ENCODE measurements around the gene OR8B4.
"Not testable (repeated sequence)": the region's sequence is repeated elsewhere in the genome, so short reads cannot be mapped to it uniquely, and the experiment has no call there.

Gene OR8B4, protein sequence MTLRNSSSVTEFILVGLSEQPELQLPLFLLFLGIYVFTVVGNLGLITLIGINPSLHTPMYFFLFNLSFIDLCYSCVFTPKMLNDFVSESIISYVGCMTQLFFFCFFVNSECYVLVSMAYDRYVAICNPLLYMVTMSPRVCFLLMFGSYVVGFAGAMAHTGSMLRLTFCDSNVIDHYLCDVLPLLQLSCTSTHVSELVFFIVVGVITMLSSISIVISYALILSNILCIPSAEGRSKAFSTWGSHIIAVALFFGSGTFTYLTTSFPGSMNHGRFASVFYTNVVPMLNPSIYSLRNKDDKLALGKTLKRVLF

DNA sequence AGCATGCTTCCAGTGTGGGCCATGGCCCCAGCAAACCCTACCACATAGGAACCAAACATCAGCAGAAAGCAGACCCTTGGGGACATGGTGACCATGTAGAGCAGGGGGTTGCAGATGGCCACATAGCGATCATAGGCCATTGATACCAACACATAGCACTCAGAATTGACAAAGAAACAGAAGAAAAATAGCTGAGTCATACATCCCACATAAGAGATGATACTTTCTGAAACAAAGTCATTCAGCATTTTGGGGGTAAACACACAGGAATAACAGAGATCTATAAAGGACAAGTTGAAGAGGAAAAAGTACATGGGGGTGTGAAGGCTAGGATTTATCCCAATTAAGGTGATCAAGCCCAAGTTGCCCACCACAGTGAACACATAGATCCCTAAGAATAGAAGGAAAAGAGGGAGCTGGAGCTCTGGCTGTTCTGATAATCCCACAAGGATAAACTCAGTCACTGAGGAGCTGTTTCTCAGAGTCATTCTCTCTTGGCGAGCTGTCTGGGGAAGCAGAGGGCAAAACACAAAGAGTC is at the start of gene OR8B4:
Gene OR8B4 (minus strand): TSS at position 488 of the 538 bp plus-strand sequence. CDS start 0 bp downstream, at position 488.
- no peak for DNase-seq (ENCODE audit: low spot score)

DNA sequence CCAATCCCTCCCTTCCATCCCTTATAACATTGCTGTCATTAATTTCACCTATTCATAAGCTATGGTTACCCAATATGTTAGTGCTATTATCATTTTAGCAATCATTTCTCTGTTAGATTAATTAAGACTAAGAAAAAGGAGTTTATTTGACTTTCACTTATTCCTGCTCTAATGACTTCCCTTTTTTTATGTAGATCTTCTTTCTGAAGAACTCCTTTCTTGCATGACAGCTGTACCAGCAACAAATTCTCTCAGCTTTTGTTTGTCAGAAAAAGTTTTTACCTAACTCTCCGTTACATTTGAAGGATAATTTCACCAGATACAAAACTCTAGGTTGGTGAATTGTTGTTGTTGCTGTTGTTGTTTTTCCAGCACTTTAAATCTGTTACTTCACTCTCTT is 49.4 kb upstream of the OR8B4 start:
- DNase-seq (ENCODE audit: low spot score) = no peak

DNA sequence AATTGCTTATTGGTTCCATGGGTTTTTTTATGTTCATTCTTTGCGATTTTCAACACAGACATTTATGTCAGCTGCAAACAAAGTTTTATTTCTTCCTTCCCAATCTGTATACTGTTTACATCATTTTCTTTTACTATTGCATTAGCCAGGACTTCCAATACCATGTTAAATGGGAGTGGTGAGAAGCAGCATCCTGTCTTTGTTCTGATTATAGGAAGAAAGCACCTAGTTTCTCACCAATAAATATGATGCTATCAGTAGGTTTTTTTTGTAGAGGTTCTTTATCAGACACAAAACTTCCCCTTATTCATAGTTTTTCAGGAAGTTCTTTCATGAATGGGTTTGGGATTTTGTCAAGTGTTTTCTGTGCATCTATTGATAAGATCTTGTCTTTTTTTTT is 48.8 kb upstream of the OR8B4 start:
- no peak for DNase-seq (ENCODE audit: low spot score)

DNA sequence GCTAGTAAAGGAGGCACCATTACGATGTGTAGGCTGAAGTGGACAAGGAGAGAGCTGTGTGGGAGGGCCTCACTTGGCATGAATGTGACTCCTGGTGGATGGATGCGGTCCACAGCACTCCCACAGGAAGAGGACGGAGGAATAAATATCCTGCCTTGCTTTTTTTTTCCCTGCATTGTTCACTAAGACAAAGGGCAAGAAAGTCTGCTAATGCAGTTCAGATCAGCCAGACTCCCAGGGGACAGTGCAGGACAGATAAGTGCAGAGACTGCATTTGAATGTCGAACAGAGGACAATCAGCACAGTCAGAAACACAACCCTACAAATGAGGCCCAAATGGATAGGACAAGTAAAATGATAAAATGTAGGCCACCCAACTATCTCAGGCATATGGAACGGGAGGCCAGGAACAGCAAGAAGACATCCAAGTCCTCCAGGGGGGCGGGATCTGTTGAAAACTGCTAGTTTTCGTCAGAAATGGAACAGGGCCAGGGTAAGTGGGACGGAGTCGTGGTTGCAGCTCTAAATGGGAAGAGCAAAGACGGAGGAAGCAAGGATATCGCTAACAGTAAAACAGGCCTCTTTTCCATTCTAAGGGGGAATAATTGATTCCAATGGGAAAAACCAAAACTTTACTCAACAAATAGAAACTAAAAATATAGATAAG is 46.0 kb upstream of the OR8B4 start:
- no peak for DNase-seq (ENCODE audit: low spot score)

DNA sequence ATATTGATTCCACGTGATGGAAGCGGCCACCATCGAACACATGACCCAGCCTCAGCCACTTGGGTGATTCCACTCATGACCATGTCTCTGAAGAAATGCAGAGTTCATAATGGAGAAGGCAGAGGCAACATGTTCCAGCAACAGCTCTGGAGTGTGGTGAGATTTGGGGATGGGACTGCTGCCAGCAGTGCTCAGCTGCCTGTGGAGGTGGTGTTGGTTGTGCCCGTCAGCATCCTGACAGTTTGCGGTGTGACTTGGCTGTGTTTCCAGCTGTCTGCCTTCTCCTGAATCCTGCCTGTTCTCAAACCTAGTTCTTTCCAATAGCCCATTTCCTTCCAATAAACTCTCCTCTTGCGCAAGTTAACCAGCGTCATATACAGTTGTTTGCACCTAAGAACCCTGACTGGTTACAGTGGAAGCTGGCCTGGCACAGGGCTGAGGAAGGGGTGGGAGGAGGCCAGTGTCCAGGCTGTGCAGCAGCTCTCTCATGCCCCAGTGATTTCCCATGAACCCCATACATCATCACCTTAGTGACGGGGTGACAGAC is 42.8 kb upstream of the OR8B4 start:
- DNase-seq (ENCODE audit: low spot score) = no peak

DNA sequence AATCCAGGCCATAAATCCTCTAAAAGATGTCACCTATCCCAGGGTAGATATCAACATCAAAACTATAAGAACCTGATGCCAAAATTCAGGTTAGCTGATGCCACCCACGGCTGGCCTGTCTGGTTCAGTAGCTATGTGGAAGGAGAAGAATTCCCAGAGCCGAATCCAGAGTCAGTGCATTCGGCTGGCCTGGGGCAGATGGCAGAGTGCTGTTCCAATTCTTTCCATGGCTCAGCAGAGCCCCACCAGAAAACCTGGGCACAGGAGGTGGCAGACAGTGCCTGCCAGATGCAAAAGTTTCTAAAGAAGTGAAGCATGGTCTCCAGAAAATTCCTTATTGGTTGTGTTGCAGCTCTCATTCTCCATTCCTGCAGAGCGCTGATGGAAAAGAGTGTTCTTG is 40.7 kb upstream of the OR8B4 start:
- DNase-seq (ENCODE audit: low spot score) = no peak

DNA sequence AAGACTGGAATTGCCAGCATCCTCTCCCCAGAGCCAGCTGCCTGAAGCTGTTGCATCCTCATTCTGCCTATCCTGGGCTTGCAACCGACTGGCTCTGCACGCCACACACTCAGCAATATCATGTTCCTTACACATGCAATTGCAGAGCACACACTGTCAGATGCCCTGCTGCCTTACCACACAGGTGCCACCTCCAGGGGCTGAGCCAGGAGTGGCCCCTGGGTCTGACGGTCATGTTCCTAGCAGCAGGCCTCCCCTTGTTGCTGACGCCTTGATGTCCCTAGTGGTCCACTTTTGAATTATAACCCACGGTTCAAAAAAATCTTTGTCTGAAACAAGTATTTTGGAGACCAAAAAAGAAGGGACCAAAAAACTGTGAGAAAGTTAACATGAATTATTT is 39.3 kb upstream of the OR8B4 start:
- no peak for DNase-seq (ENCODE audit: low spot score)

DNA sequence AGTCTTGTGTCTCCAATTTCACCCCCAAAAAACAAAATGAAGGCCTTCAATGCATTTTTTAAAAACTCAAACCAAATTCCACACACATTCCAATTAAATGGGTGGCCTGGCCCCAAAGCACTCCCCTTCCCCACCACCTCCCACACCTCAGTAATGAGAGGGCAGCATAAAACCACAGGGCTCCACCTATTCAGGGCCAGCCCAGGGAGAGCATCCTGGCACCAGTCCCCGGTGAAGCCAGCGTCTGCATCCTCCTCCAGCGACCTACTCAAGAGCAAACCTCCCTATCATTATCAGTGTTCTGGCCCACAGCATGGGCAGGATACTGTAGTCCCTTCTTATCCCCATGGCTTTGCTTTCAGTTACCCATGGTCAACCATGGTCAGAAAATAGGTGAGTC is 38.7 kb upstream of the OR8B4 start:
- no peak for DNase-seq (ENCODE audit: low spot score)

DNA sequence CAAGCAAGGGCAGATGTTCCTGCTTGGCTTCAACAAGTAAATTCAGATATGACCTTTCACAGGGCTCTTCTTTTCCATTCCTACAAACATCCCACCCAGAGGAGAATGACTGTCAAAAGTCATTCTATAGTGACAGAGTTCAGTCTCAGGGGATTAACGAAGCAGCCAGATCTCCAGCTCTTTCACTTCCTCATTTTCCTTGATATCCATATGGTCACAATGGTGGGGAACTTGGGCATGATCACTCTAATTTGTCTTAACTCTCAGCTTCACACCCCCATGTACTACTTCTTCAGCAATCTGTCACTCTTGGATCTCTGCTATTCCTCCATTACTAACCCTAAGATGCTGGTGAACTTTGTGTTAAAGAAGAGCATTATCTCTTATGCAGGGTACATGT is 35.8 kb upstream of the OR8B4 start:
- no peak for DNase-seq (ENCODE audit: low spot score)

DNA sequence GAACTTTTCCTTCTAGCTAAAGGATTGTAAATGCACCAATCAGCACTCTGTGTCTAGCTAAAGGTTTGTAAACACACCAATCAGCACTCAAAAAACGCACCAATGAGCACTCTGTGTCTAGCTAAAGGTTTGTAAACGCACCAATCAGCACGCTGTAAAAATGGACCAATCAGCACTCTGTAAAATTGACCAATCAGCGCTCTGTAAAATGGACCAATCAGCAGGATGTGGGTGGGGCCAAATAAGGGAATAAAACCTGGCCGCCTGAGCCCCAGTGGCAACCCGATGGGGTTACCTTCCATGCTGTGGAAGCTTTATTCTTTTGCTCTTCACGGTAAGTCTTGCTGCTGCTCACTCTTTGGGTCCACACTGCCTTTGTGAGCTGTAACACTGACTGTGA is 34.7 kb upstream of the OR8B4 start:
- not testable (repeated sequence) for DNase-seq (ENCODE audit: low spot score)

DNA sequence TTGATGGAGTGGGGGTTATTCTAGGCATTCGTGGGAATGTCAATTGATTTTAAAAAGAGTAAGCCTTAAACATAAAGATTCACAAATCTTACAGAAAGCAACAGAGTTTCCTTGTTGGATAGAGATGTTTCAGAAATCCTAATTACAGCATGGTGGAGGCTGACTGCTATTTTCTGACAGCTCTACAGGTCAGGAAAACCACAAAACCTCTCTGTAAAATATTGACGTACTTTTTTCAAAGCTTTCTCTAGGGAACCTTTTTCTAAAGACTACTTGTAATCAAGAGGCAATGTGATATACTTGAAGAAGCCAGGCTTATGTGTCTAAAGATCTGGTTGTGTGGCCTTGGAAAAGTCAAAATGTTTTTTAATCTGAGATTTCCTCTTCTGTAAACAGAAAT is 29.9 kb upstream of the OR8B4 start:
- no peak for DNase-seq (ENCODE audit: low spot score)

DNA sequence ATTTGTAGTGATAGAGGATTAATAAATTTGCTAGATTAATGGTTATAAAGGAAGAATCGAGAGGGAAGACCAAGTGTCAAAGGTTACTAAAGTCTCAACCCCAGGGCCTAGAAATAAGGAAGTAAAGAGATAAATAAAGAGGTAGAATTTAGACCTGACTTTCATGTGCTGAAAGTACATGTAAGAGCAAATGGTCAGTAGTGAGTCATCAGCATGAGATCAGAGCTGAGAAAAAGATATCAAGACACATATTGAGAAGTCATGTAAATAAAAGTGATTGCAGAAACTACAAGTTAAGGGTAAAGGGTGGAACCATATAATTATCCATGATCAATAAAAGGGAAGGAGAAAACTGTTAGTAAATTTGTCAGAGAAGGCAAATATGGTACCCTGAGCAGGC is 22.2 kb upstream of the OR8B4 start:
- DNase-seq (ENCODE audit: low spot score) = no peak

DNA sequence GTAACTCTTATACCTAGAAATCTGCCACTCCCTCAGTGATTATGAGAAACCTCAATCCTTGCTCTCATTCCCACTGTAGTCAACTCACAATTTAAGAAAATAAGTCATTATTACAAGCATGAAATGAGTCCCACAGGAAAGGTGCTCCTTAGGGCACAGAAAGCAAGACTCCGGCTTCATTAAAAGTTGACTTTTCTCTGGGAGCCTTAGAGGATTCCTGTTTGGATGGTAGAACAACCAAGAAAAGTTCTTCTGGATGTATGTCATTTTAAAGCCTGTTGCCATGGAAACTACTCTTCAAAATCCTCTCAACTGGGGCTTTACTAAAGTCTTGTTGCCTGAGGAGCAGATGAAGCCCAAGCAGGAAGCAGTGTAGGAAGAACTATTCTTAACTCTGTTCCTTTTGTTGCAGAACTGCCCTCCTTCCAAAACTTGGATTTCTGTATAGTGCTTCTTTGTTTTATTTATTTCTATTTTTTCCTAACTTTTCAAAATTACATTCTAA is 21.0 kb upstream of the OR8B4 start, which contains the start of gene OR8B8:
Gene OR8B8 (minus strand): TSS at position 51 of the 505 bp plus-strand sequence. CDS start 4,611 bp downstream, outside the sequence.
- no peak for DNase-seq (ENCODE audit: low spot score)

DNA sequence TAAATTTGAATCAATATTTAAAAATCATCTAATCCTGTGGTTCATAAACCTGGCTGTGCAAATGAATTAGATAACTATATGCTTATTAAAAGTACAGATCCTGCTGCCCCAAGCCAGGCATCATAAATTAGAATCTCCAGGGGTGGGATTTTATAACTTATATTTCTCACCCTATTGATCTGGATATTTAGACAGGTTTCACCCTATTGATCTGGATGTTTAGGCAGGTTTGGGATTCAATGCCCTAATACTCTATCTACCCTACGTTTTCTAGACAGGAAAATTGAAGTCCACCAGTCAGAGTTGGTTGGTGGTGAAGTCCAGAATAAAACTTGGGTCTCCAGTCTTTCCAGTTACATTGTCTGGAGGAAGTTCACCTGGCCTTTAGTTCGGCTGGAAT is 18.2 kb upstream of the OR8B4 start:
- DNase-seq (ENCODE audit: low spot score) = no peak

DNA sequence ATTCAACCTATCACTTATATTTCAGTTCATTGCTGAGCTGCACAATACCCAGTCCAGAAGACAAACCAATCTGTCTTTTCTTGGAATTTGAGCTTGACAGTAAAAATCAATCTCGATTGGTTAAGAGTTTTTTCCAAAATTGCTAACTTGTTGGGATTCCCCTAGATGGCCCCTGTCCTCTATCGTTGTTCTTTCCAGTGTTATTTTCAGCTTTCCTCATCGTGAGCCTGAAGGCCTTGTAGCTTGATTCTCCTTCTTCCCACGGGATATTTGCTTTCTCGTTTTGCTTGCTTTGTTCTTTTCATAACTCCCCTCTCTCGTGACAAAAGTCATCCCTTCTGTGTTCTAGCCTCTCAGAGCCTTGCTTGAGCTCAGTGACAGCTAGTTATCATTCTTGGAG is 17.8 kb upstream of the OR8B4 start:
- DNase-seq (ENCODE audit: low spot score) = no peak

DNA sequence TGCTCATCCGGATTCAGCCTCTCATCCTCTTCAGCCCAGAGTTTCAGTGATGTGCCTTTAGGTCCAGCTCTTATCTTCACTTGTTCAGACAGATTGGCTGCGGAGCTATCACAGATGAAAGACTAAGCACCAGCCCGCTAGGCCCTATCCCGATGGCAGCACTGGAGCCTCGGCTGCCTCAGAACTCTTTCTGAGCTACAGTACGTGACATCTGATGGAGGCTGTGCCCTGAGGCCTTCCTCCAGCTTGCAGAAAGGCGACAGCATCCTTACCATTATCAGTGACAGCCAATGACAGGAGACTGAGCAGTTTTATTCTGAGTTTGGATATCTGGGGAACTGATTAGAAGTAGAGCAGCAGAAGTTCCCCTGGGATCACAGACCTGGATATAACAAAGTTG is 16.8 kb upstream of the OR8B4 start:
- DNase-seq (ENCODE audit: low spot score) = no peak

DNA sequence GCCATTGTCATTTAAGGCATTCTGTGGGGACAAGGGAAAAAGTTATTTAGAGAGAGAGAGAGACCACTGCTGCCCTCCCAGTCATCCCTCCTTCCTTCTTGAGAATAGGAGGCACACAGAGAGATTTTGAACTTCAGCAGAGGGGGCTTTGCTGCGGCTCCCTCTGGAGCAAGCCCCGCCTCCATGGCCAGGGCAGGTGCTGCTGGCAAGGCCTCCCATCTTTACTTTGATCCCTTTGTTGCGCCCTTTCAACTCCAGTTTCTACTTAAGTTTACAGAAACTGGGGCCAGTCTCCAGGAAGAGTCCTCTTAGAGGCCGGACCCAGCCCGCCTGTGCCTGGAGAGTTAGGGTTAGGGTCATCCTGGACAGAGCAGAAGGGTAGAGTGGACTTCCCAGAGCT is 16.4 kb upstream of the OR8B4 start:
- no peak for DNase-seq (ENCODE audit: low spot score)

DNA sequence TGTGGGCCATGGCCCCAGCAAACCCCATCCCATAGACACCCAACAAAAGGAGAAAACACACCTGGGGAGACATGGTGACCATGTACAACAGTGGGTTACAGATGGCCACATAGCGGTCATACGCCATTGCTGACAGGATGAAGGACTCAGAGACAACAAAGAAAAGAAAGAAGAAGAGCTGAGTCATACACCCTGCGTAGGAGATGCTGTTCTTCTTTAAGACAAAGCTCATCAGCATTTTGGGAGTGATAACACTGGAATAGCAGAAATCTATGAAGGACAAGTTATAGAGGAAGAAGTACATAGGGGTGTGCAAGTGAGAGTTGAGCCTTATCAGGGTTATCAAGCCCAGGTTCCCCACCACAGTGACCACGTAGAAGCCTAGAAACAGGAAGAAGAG is 15.9 kb upstream of the OR8B4 start:
- no peak for DNase-seq (ENCODE audit: low spot score)

DNA sequence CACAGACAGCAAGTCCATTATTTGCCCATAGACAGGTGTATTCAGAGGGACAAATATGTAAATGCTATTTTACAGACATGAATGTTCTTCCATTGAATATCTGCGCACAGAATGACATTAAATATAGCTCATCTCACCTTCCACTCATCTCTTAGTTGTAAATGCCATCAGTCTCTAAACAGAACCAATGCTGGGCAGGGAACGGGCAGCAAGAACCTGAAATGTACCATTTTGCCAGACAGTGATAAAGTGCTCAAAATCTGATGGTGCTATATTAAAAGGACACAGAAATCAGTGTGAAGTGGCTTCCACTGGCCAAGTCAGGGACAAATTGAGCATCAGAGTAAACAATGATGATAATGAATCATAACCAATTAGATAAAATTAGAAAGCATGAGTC is 10.0 kb upstream of the OR8B4 start:
- no peak for DNase-seq (ENCODE audit: low spot score)

DNA sequence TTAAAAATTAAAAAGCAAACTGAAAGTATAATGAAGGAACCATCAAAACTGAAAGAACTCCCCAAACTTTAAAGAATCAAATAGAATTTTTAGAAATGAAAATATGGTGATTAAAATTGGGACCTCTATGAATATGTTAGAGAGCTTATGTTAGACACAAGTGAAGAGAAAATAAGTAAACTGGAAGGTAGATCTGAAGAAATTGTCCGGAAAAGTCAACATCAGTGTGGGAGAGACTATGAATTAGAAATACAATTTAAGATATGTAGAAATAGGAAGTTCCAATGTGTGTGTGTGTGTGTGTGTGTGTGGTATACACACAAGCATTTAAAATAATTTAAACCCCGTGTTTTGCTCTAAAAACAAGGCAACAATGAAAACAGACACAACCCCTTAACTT is 4.9 kb upstream of the OR8B4 start:
- DNase-seq (ENCODE audit: low spot score) = no peak

DNA sequence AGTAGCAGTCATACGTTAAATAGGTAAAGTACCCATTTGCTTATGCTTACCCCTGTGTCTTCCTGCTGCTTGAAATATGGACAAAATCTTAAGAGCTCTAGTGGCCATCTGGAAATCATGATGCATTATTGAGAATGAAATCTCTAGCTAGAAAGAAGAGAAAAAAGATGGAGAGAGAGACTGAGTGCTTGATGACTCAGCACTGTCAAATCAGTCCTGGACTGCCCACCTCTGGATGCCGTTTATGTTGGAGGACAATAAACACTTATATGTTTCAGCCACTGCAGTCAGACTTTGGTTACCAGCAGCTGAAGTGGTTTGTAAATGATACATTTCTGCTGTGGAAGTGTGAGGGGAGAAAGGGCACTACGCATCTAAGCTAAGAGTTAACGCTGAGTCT is 3.6 kb downstream of the OR8B4 start:
- DNase-seq (ENCODE audit: low spot score) = no peak

DNA sequence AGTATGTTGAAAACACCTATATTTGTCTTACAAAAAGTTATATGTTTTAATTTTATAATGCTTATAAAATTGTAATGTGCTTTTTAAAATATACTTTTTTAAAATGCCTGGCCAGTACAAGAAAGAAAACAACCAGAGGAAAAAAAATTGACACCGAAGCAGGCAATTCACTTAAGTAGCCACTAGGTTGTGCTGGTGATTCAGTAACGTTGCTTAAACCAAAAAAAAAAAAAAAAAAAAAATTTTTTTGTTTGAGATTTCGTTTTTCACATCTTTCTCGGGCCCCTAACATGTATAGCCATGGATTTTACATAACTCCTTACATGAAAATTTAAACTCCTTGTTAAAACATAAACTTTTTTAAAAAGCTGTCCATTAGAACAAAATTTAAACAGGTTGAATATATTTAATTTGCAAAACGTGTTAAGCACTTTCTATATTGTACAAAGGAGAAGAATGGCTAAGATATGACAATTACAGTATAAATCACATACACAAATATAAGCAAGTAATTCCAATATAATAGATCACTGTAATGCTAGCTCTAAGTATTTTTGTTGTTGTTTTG is 9.2 kb downstream of the OR8B4 start:
- peak; percentile 46 for DNase-seq (ENCODE audit: low spot score)

DNA sequence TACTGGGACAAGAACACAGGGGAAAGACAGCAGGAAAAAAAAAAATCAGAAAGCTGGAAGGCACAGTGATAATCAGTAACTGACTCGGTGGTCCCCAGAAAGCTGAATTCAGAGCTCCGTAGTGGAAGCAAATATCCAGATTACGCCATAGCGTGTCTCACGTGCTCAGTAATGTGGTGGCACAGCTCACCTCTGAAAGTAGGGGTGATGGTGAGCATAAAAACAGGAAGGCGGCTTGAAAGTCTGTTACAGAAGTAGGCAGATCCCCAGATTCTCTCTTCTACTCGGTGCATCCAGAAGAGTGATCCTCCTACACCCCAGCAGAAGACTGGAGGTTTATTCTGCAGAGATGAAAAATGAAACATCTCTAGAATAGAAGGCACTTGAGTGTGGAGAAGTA is 14.8 kb downstream of the OR8B4 start:
- DNase-seq (ENCODE audit: low spot score) = no peak

Data from COLO829 (cell line).